ENCODE data around the gene HAUS1. TPM values are rescaled to one million over a fixed set of nuclear protein-coding genes. Genes with fewer than 3 reads are reported as not detected.

HAUS1 gene
- total RNA-seq, 1 experiment from 2014 or later = 33.3 TPM

DNA sequence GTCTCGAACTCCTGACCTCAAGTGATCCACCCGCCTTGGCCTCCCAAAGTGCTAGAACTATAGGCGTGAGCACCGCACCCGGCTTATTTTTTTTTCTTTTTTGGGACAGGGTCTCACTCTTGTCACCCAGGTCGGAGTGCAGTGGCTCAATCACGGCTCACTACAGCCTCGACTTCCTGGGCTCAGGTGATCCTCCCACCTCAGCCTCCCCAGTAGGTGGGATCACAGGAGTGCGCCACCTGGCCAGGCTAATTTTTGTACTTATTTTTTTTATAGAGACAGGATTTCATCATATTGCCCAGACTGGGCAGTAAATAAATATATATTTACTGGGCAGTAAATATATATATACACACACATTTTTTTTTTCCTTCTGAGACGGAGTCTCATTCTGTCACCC is 8.7 kb upstream of the HAUS1 start:
- peaks cover 8% of the 10 kb centered on the region for H3F3A ChIP-seq (ENCODE audit: insufficient read depth, low read depth)
- CTCF ChIA-PET = no interaction called here

GRCh38 chr18:46096651-46097300 is 7.4 kb upstream of the HAUS1 start:
- DNase-seq = no peak
- intact Hi-C loops (cut with micrococcal nuclease; ENCODE audit: unreplicated experiment) = no loop called here
- Histone ChIP-seq H3K9me3 (ENCODE audit: insufficient read depth, low read depth) (no peaks in the 10 kb centered on the region), H3K27ac (0 out of 2 replicates have a peak overlapping the region, but pooled peaks have one; percentile 55), H3K4me3 (peak overlapping the region; percentile 100), H3K9me2 (ENCODE audit: insufficient read depth) (no peaks in the 10 kb centered on the region), H4K20me1 (ENCODE audit: insufficient read depth) (peaks cover 13% of the 10 kb centered on the region), H3K4me1 (replicated peaks; ENCODE audit: insufficient read depth) (peaks cover 21% of the 10 kb centered on the region), H3K27me3 (ENCODE audit: insufficient read depth, low read depth) (no peaks in the 10 kb centered on the region), H2AFZ (peak overlapping the region; percentile 99), H3K79me2 (ENCODE audit: low read depth) (peaks cover 57% of the 10 kb centered on the region), H3K4me2 (peak overlapping the region; percentile 90), H3K36me3 (ENCODE audit: low read depth) (peaks cover 16% of the 10 kb centered on the region), H3F3A (ENCODE audit: insufficient read depth, low read depth) (peaks cover 8% of the 10 kb centered on the region)
- ChIA-PET POLR2A (ENCODE audit: unreplicated experiment) (no interaction called here), CTCF (no interaction called here)
- no peak for TF ChIP-seq EZH2 (IDR thresholded peaks at IDR 0.05; ENCODE audit: low read depth)
- no peak for TF ChIP-seq CTCF (conservative IDR thresholded peaks at IDR 0.05)
- BruUV-seq (replicated peaks) = no TSS peak

More for the DNA sequence above, 8.7 kb upstream of the HAUS1 start:
- H3K36me3 ChIP-seq (ENCODE audit: low read depth) = peaks cover 28% of the 10 kb centered on the region
- peaks cover 67% of the 10 kb centered on the region for H3K79me2 ChIP-seq (ENCODE audit: low read depth)
- POLR2A ChIA-PET (ENCODE audit: unreplicated experiment) = no interaction called here
- H3K9me2 ChIP-seq (ENCODE audit: insufficient read depth) = no peaks in the 10 kb centered on the region
- H3K4me1 ChIP-seq (replicated peaks; ENCODE audit: insufficient read depth) = peaks cover 21% of the 10 kb centered on the region
- peak overlapping the region; percentile 90; the same call in 1 of the 2 replicates for H3K4me2 ChIP-seq
- no peak for DNase-seq
- H4K20me1 ChIP-seq (ENCODE audit: insufficient read depth) = peaks cover 14% of the 10 kb centered on the region
- H3K4me3 ChIP-seq = no peak overlapping the region
- no TSS peak for BruUV-seq (replicated peaks)
- H3K9me3 ChIP-seq (ENCODE audit: insufficient read depth, low read depth) = no peaks in the 10 kb centered on the region
- no peak for TF ChIP-seq CTCF (conservative IDR thresholded peaks at IDR 0.05)
- TF ChIP-seq EZH2 (IDR thresholded peaks at IDR 0.05; ENCODE audit: low read depth) = no peak
- H3K27ac ChIP-seq = no peak overlapping the region
- intact Hi-C loops (cut with micrococcal nuclease; ENCODE audit: unreplicated experiment) = no loop called here
- no peaks in the 10 kb centered on the region for H3K27me3 ChIP-seq (ENCODE audit: insufficient read depth, low read depth)
- no peak overlapping the region for H2AFZ ChIP-seq

GRCh38 chr18:46097431-46097800 is 6.8 kb upstream of the HAUS1 start:
- H4K20me1 ChIP-seq (ENCODE audit: insufficient read depth) = peaks cover 12% of the 10 kb centered on the region
- H3K4me2 ChIP-seq = peak overlapping the region; percentile 90
- no peaks in the 10 kb centered on the region for H3K27me3 ChIP-seq (ENCODE audit: insufficient read depth, low read depth)
- H3K4me3 ChIP-seq = peak overlapping the region; percentile 100
- H3K9me3 ChIP-seq (ENCODE audit: insufficient read depth, low read depth) = no peaks in the 10 kb centered on the region
- ChIA-PET POLR2A (ENCODE audit: unreplicated experiment) (interaction anchor here (0.7 kb wide), 1 partner anchor 55 kb away, joined by 27 read pairs; no protein-coding TSS in a partner anchor), CTCF (no interaction called here)
- peak overlapping the region; percentile 99 for H2AFZ ChIP-seq
- H3K9me2 ChIP-seq (ENCODE audit: insufficient read depth) = no peaks in the 10 kb centered on the region
- H3K79me2 ChIP-seq (ENCODE audit: low read depth) = peaks cover 56% of the 10 kb centered on the region
- TSS peak; percentile 37 for BruUV-seq (replicated peaks)
- H3F3A ChIP-seq (ENCODE audit: insufficient read depth, low read depth) = peaks cover 8% of the 10 kb centered on the region
- DNase-seq = no peak
- peaks cover 15% of the 10 kb centered on the region; the same call in 1 of the 2 replicates for H3K36me3 ChIP-seq (ENCODE audit: low read depth)
- H3K4me1 ChIP-seq (replicated peaks; ENCODE audit: insufficient read depth) = peaks cover 21% of the 10 kb centered on the region
- H3K27ac ChIP-seq = peak overlapping the region; percentile 55
- intact Hi-C loops (cut with micrococcal nuclease; ENCODE audit: unreplicated experiment) = no loop called here
- no peak for TF ChIP-seq EZH2 (IDR thresholded peaks at IDR 0.05; ENCODE audit: low read depth)
- no peak for TF ChIP-seq CTCF (conservative IDR thresholded peaks at IDR 0.05)

Data from PC-9 (cell line).